GM18499 (cell line): ENCODE results near the gene ANKRD2.
"Not testable (repeated sequence)": the region's sequence is repeated elsewhere in the genome, so short reads cannot be mapped to it uniquely, and the experiment has no call there.

ENCODE experiments used
- ATAC-seq: cut with Tn5 transposase; IDR thresholded peaks from one replicate; pipeline ENCODE4 v1.9.1; 2021; ENCODE audit warnings: moderate number of reproducible peaks; ENCODE audit not compliant: insufficient read depth, unreplicated experiment

The ANKRD2 gene

GRCh38 chr10:97570789-97571471, 1.6 kb upstream of the ANKRD2 start:
- no peak for ATAC-seq

- no peak for ATAC-seq
Observed at GRCh38 chr10:97571622-97572021, 957 bp upstream of the ANKRD2 start.

GRCh38 chr10:97573021-97573420, 442 bp downstream of the ANKRD2 start:
- no peak for ATAC-seq

GRCh38 chr10:97573672-97574071, 1.1 kb downstream of the ANKRD2 start:
- ATAC-seq, result no peak

- no peak for ATAC-seq
Observed at GRCh38 chr10:97574374-97575126, 2.0 kb downstream of the ANKRD2 start.

GRCh38 chr10:97575127-97575668, 2.6 kb downstream of the ANKRD2 start:
- no peak for ATAC-seq

- ATAC-seq, result not testable (repeated sequence)
Observed at GRCh38 chr10:97576487-97576886, 3.9 kb downstream of the ANKRD2 start.

GRCh38 chr10:97577701-97578100, 5.1 kb downstream of the ANKRD2 start:
- ATAC-seq, result no peak

- ATAC-seq, result no peak
Observed at GRCh38 chr10:97578171-97578844, 5.7 kb downstream of the ANKRD2 start.

- ATAC-seq, result no peak
Observed at GRCh38 chr10:97580421-97581367, 8.1 kb downstream of the ANKRD2 start.

GRCh38 chr10:97582169-97582568, 9.6 kb downstream of the ANKRD2 start:
- no peak for ATAC-seq

GRCh38 chr10:97583476-97583875, 10.9 kb downstream of the ANKRD2 start:
- no peak for ATAC-seq

- ATAC-seq, result no peak
Observed at GRCh38 chr10:97584060-97584797, 11.7 kb downstream of the ANKRD2 start, which contains the start of gene HOGA1. HOGA1 (plus strand) TSS chr10:97584389; CDS start chr10:97584704, 315 bp downstream.

GRCh38 chr10:97584798-97585438, 12.3 kb downstream of the ANKRD2 start:
- ATAC-seq, result no peak

- ATAC-seq, result no peak
Observed at GRCh38 chr10:97585439-97585811, 12.8 kb downstream of the ANKRD2 start.

GRCh38 chr10:97587183-97587582, 14.6 kb downstream of the ANKRD2 start:
- no peak for ATAC-seq

GRCh38 chr10:97589479-97589878, 16.9 kb downstream of the ANKRD2 start, which contains the start of gene C10orf62:
C10orf62 (plus strand) TSS chr10:97589721; CDS start chr10:97589898, 177 bp downstream.
- ATAC-seq, result no peak

GRCh38 chr10:97590082-97590747, 17.6 kb downstream of the ANKRD2 start:
- ATAC-seq, result no peak
